SU-DHL-6 (cell line): ENCODE measurements around the gene FBXW5.

ENCODE experiments used
- H2AFZ ChIP-seq: fragments of 200-600 bp; sonication (generic); 2 replicates; pipeline ENCODE4 v1.6.1; 2014; ENCODE audit warnings: low read depth, mild to moderate bottlenecking, moderate library complexity, mixed read lengths, antibody characterized with exemption, low read length; ENCODE audit not compliant: severe bottlenecking
- H3F3A ChIP-seq: fragments of 200-600 bp; shearing (Covaris generic); 2 replicates; pipeline ENCODE4 v1.6.0; 2016; ENCODE audit warnings: antibody characterized with exemption, mild to moderate bottlenecking; ENCODE audit not compliant: insufficient read depth
- H3K27ac ChIP-seq: fragments of 200-600 bp; sonication (generic); 2 replicates; pipeline ENCODE4 v1.5.1; 2016; ENCODE audit warnings: low read depth, mild to moderate bottlenecking, low read length, moderate library complexity, mixed read lengths
- H3K27me3 ChIP-seq: fragments of 200-600 bp; sonication (generic), shearing (Covaris generic); 2 replicates; pipeline ENCODE4 v1.6.0; 2014; ENCODE audit warnings: mild to moderate bottlenecking, low read length
- H3K36me3 ChIP-seq: fragments of 200-600 bp; sonication (generic); 2 replicates; pipeline ENCODE4 v1.6.1; 2014; ENCODE audit warnings: mild to moderate bottlenecking, low read length, mixed read lengths
- H3K4me2 ChIP-seq: fragments of 300-600, 200-600 bp; shearing (Covaris generic), sonication (generic); 2 replicates; pipeline ENCODE4 v1.6.0; 2014; ENCODE audit warnings: low read length, low read depth, mild to moderate bottlenecking; ENCODE audit not compliant: poor library complexity, severe bottlenecking
- H3K4me3 ChIP-seq: fragments of 200-600 bp; sonication (generic); 2 replicates; pipeline ENCODE4 v1.5.1; 2014; ENCODE audit warnings: antibody characterized with exemption, low read length, mild to moderate bottlenecking, mixed read lengths; ENCODE audit not compliant: insufficient read depth, poor library complexity, severe bottlenecking
- H3K79me2 ChIP-seq: fragments of 200-600 bp; sonication (generic); 2 replicates; pipeline ENCODE4 v1.6.1; 2014; ENCODE audit warnings: mild to moderate bottlenecking, low read length, moderate library complexity; ENCODE audit not compliant: insufficient read depth
- H3K9ac ChIP-seq: fragments of 200-600 bp; sonication (generic); 2 replicates; pipeline ENCODE4 v1.7.0; 2014; ENCODE audit warnings: mild to moderate bottlenecking, low read length
- H3K9me2 ChIP-seq: fragments of 200-600 bp; sonication (generic); replicated peaks from 2 replicates; pipeline ENCODE4 v1.6.1; 2014; ENCODE audit warnings: low read length; ENCODE audit not compliant: insufficient read depth
- H3K9me3 ChIP-seq: fragments of 200-600 bp; sonication (generic); 2 replicates; pipeline ENCODE4 v1.6.1; 2014; ENCODE audit warnings: low read length, mixed read lengths; ENCODE audit not compliant: insufficient read depth
- H4K20me1 ChIP-seq: fragments of 200-600 bp; sonication (generic); 2 replicates; pipeline ENCODE4 v1.6.1; 2014; ENCODE audit warnings: low read depth, mild to moderate bottlenecking, antibody characterized with exemption, low read length, moderate library complexity, mixed read lengths
- EZH2phosphoT487 ChIP-seq: fragments of 200-600 bp; sonication (generic), shearing (Covaris generic); conservative IDR thresholded peaks from 2 replicates; pipeline ENCODE4 v1.6.1; 2018; ENCODE audit warnings: mild to moderate bottlenecking, antibody characterized with exemption, low read length, moderate library complexity, mixed read lengths
- TF ChIP-seq, protein P1 (sequence below): fragments of 200-600 bp; sonication (generic); IDR thresholded peaks from one replicate; pipeline ENCODE4 v1.5.1; 2017; ENCODE audit warnings: antibody characterized with exemption, mild to moderate bottlenecking, low read length, moderate library complexity; ENCODE audit not compliant: insufficient read depth, poor library complexity, severe bottlenecking

The FBXW5 gene

DNA sequence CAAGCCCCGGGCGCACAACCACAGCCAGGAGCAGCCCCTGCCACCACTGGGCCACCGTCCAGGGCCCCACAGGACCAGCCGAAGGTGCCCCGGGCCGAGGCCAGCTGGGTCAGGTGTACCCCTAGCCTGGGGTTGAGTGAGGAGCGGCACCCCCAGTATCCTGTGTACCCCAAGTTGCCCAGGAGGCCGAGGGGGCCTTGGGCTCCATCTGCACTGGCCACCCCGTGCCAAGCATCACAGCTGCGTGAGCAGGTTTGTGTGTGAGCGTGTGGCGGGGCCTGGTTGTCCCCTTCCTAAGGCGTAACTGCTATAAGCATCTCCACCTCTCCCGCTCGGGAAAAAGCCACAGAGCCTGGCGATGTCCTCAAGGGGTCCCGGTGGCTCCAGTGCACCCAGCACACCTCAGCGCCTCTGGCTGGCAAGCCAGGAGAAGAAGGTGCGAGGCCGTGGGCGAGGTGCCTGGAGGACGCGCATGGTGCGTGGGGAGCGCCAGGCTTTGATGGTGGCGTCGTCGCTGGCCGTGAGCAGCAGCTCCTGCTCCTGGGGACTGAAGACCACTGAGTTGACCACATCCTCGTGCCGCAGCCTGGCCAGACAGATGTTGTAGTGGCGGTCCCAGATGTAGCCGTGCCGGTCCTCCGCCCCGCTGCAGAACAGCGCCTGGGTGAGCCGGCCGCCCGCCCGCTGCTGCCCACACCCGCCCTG, 3.9 kb downstream of the FBXW5 start:
- TF ChIP-seq, protein P1, sequence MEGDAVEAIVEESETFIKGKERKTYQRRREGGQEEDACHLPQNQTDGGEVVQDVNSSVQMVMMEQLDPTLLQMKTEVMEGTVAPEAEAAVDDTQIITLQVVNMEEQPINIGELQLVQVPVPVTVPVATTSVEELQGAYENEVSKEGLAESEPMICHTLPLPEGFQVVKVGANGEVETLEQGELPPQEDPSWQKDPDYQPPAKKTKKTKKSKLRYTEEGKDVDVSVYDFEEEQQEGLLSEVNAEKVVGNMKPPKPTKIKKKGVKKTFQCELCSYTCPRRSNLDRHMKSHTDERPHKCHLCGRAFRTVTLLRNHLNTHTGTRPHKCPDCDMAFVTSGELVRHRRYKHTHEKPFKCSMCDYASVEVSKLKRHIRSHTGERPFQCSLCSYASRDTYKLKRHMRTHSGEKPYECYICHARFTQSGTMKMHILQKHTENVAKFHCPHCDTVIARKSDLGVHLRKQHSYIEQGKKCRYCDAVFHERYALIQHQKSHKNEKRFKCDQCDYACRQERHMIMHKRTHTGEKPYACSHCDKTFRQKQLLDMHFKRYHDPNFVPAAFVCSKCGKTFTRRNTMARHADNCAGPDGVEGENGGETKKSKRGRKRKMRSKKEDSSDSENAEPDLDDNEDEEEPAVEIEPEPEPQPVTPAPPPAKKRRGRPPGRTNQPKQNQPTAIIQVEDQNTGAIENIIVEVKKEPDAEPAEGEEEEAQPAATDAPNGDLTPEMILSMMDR, result no peak
- no peak for TF ChIP-seq EZH2phosphoT487
- H2AFZ ChIP-seq, result no peak overlapping the region
- H3K9ac ChIP-seq, result no peak overlapping the region

DNA sequence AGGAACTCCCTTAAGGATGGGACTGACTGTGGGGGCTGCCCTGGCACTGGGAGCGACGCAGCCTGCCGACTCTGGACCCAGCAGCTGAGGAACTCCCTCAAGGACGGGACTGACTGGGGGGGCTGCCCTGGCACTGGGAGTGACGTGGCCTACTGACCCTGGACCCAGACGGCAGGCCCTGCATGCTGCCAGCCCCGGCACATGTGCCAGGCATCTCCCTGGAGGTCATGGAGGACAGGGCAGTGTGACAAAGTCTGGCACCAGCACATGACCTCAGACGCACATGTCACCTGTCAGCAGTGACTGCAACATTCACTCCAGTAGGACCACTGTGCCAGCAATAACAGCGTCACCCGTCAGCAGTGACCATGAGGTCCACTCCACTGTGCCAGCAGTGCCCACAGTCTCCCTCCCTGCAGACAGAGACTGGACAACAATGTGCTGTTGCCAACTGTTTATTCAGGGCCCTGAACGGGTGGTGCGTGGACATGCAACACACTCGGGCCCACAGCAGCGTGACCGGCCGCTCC, 4.5 kb downstream of the FBXW5 start:
- Histone ChIP-seq H3K36me3 (no peaks in the 10 kb centered on the region), H3K9ac (no peak overlapping the region), H4K20me1 (no peaks in the 10 kb centered on the region), H3K9me2 (no peaks in the 10 kb centered on the region), H3K27me3 (no peaks in the 10 kb centered on the region), H2AFZ (no peak overlapping the region), H3K4me3 (no peak overlapping the region), H3K27ac (no peak overlapping the region), H3F3A (peaks cover 10% of the 10 kb centered on the region), H3K79me2 (peaks cover 8% of the 10 kb centered on the region), H3K4me2 (no peak overlapping the region), H3K9me3 (no peaks in the 10 kb centered on the region)
- TF ChIP-seq, protein P1, result no peak
- TF ChIP-seq EZH2phosphoT487, result no peak

More for the DNA sequence above, 3.9 kb downstream of the FBXW5 start:
- no peaks in the 10 kb centered on the region for H3K36me3 ChIP-seq
- H3K4me3 ChIP-seq, result no peak overlapping the region
- H3K4me2 ChIP-seq, result no peak overlapping the region
- H3K9me3 ChIP-seq, result no peaks in the 10 kb centered on the region
- peaks cover 8% of the 10 kb centered on the region for H3F3A ChIP-seq
- H4K20me1 ChIP-seq, result no peaks in the 10 kb centered on the region
- no peaks in the 10 kb centered on the region for H3K27me3 ChIP-seq
- no peak overlapping the region for H3K27ac ChIP-seq
- peaks cover 8% of the 10 kb centered on the region for H3K79me2 ChIP-seq
- H3K9me2 ChIP-seq, result no peaks in the 10 kb centered on the region

DNA sequence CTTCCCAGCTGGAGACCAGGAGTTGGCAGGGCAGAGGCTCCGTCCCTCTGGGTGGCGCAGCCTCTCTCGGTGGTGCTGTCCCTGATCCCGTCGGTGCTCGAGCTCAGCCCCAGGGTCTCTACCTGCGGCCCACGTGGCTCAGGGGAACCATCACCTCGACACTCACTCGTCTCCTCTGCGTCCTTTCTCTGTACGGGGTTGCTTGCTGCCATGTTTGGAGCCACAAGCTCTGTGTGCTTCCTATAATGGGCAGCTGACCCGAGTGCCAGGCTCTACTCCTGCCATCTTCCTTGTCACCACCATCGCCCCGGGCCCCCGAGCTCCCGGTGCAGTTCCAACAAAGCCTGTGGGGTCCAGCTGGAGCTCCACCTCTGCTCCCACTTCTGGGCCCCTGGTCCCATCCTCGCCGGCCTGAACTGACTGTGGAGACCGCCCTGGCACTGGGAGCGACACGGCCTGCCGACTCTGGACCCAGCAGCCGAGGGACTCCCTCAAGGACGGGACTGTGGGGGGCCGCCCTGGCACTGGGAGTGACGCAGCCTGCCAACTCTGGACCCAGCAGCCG, 5.0 kb downstream of the FBXW5 start:
- TF ChIP-seq EZH2phosphoT487, result no peak
- TF ChIP-seq, protein P1, result no peak

More for the DNA sequence above, 5.0 kb downstream of the FBXW5 start:
- Histone ChIP-seq H3F3A (peaks cover 10% of the 10 kb centered on the region), H3K27me3 (no peaks in the 10 kb centered on the region), H3K9me2 (no peaks in the 10 kb centered on the region), H3K36me3 (no peaks in the 10 kb centered on the region), H3K27ac (no peak overlapping the region), H3K4me2 (no peak overlapping the region), H3K79me2 (peaks cover 8% of the 10 kb centered on the region), H3K9me3 (no peaks in the 10 kb centered on the region), H3K4me3 (no peak overlapping the region), H2AFZ (no peak overlapping the region), H4K20me1 (no peaks in the 10 kb centered on the region), H3K9ac (no peak overlapping the region)
